Uterus (tissue), 4 donors: ENCODE data around the gene USF2. TPM values are rescaled to one million over a fixed set of nuclear protein-coding genes. Genes with fewer than 3 reads are reported as not detected.

Experiments used
- DNase-seq, 2 donors: peaks; one replicate each; pipeline ENCODE4 v3.0.0-alpha.2; 2019 to 2020
- H3K27ac ChIP-seq, 2 donors: fragments of 200-600 bp; sonication (generic); 1 replicate in 1 of 2; 2 replicates in 1 of 2; pipeline ENCODE4 v1.5.1; 2016 to 2018
- H3K27me3 ChIP-seq, 2 donors: fragments of 200-600 bp; sonication (generic); one replicate each; pipeline ENCODE4 v1.5.1; 2018 to 2019; ENCODE audit warnings: control low read depth in 1 of 2
- H3K36me3 ChIP-seq, 2 donors: fragments of 200-600 bp; sonication (generic); one replicate each; pipeline ENCODE4 v1.5.1; 2019; ENCODE audit warnings: control low read depth in 1 of 2
- H3K4me1 ChIP-seq, 2 donors: fragments of 200-600 bp; sonication (generic); one replicate each; pipeline ENCODE4 v1.5.1; 2018 to 2019; ENCODE audit warnings: control low read depth in 1 of 2
- H3K4me3 ChIP-seq, 2 donors: fragments of 200-600 bp; sonication (generic); 1 replicate in 1 of 2; 2 replicates in 1 of 2; pipeline ENCODE4 v1.5.1; 2018 to 2019; ENCODE audit warnings: mild to moderate bottlenecking in 1 of 2
- H3K9me3 ChIP-seq, 2 donors: fragments of 200-600 bp; sonication (generic); one replicate each; pipeline ENCODE4 v1.5.1; 2019; ENCODE audit warnings: control low read depth in 1 of 2
- POLR2A ChIP-seq, 2 donors: fragments of 450-650 bp; IDR thresholded peaks; one replicate each; pipeline ENCODE4 v1.6.1; 2016; ENCODE audit warnings: antibody characterized with exemption in 2 of 2, mild to moderate bottlenecking in 1 of 2, moderate library complexity in 1 of 2
- intact Hi-C: fragments of 100-400 bp; cut with DNase I; formaldehyde crosslinking; loops from one replicate; pipeline ENCODE4 v1.15.1; 2023; ENCODE audit warnings: low total_unique reads
- total RNA-seq, 4 donors: library from RNA; depleted of rRNA in 3 of 4; stranded (reverse); fragments of >200 nt in 3 of 4; gene quantifications; one replicate each; pipeline versions ENCODE4 v1.1.0 to v1.2.4, GENCODE V29; 2014 to 2023
- TF ChIP-seq, protein P1 (sequence below), 4 experiments: fragments of 200-600 bp in 2 of 4; fragments of 450-650 bp in 2 of 4; sonication (generic) in 2 of 4; IDR thresholded peaks; one replicate each; pipeline ENCODE4 v1.5.1; 2016 to 2019; ENCODE audit warnings: antibody characterized with exemption in 4 of 4, mild to moderate bottlenecking in 2 of 4, moderate library complexity in 1 of 4
- donor health status: DM: yes; HTN: yes; CAD: no.

USF2 gene
- total RNA-seq, 4 donors from 2014 or later: 48.8 to 155 (median 87.5) TPM

DNA sequence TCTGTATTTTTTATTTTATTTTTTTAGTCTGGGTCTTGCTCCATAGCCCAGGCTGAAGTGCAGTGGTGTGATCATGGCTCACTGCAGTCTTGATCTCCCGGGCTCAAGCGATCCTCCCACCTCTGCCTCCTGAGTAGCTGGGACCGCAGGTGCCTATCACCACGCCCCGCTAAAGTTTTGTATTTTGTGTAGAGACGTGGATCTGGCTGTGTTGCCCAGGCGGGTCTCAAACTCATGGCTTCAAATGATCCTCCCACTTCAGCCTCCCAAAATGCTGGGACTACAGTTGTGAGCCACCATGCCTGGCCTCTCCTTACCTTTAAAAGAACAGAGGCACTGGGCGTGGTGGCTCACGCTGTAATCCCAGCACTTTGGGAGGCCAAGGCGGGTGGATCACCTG is 19.0 kb downstream of the USF2 start:
- no peak for DNase-seq
- no peak overlapping the region for H3K4me3 ChIP-seq
- H3K36me3 ChIP-seq: no peaks in the 10 kb centered on the region
- H3K27me3 ChIP-seq: no peaks in the 10 kb centered on the region
- no peaks in the 10 kb centered on the region for H3K4me1 ChIP-seq
- no peaks in the 10 kb centered on the region for H3K9me3 ChIP-seq
- no peak for TF ChIP-seq POLR2A (IDR thresholded peaks at IDR 0.05)
- TF ChIP-seq, protein P1, sequence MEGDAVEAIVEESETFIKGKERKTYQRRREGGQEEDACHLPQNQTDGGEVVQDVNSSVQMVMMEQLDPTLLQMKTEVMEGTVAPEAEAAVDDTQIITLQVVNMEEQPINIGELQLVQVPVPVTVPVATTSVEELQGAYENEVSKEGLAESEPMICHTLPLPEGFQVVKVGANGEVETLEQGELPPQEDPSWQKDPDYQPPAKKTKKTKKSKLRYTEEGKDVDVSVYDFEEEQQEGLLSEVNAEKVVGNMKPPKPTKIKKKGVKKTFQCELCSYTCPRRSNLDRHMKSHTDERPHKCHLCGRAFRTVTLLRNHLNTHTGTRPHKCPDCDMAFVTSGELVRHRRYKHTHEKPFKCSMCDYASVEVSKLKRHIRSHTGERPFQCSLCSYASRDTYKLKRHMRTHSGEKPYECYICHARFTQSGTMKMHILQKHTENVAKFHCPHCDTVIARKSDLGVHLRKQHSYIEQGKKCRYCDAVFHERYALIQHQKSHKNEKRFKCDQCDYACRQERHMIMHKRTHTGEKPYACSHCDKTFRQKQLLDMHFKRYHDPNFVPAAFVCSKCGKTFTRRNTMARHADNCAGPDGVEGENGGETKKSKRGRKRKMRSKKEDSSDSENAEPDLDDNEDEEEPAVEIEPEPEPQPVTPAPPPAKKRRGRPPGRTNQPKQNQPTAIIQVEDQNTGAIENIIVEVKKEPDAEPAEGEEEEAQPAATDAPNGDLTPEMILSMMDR (IDR thresholded peaks at IDR 0.05): no peak
- H3K27ac ChIP-seq: no peak overlapping the region
- intact Hi-C loops: no loop called here

DNA sequence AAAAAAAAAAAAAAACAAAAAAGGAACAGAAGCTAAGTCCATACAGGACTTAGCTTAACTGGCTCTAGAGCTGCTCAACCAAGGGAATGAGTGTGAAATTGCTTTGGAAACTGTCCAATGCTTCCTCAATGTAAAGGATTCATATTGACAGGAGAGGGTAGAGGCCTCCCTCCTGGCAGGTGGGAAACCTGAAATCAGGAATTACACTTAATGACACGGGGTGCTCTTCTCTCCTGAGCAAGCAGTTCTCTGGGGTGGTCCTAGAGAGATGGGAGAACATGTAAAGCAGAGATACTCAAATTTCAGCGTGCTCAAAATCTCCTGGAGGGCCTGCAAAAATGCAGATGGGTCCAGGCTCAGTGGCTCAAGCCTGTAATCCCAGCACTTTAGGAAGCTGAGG is 19.6 kb downstream of the USF2 start:
- Histone ChIP-seq H3K4me3 (no peak overlapping the region), H3K4me1 (no peaks in the 10 kb centered on the region), H3K9me3 (no peaks in the 10 kb centered on the region), H3K27me3 (no peaks in the 10 kb centered on the region), H3K27ac (no peak overlapping the region), H3K36me3 (no peaks in the 10 kb centered on the region)
- DNase-seq: no peak
- no peak for TF ChIP-seq POLR2A (IDR thresholded peaks at IDR 0.05)
- TF ChIP-seq, protein P1 (IDR thresholded peaks at IDR 0.05): no peak
- intact Hi-C loops: no loop called here

DNA sequence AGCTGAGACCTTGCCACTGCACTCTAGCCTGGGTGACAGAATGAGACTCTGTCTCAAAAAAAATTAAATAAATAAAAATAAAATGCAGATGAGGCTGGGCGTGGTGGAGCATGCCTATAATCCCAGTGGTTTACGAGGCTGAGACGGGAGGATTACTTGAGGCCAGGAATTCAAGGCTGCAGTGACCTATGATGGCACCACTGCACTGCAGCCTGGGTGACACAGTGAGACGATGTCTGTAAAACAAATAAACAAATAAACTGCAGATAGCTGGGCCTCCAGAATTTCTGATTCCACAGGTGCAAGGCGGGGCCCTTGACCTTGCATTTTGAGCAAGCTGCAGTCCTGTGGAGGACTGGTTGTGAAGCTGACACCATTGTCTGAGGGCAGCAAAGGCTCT is 20.1 kb downstream of the USF2 start:
- Histone ChIP-seq H3K27ac (no peak overlapping the region), H3K36me3 (no peaks in the 10 kb centered on the region), H3K9me3 (no peaks in the 10 kb centered on the region), H3K4me3 (no peak overlapping the region), H3K4me1 (no peaks in the 10 kb centered on the region), H3K27me3 (no peaks in the 10 kb centered on the region)
- no peak for DNase-seq
- intact Hi-C loops: no loop called here
- TF ChIP-seq, protein P1 (IDR thresholded peaks at IDR 0.05): no peak
- no peak for TF ChIP-seq POLR2A (IDR thresholded peaks at IDR 0.05)

DNA sequence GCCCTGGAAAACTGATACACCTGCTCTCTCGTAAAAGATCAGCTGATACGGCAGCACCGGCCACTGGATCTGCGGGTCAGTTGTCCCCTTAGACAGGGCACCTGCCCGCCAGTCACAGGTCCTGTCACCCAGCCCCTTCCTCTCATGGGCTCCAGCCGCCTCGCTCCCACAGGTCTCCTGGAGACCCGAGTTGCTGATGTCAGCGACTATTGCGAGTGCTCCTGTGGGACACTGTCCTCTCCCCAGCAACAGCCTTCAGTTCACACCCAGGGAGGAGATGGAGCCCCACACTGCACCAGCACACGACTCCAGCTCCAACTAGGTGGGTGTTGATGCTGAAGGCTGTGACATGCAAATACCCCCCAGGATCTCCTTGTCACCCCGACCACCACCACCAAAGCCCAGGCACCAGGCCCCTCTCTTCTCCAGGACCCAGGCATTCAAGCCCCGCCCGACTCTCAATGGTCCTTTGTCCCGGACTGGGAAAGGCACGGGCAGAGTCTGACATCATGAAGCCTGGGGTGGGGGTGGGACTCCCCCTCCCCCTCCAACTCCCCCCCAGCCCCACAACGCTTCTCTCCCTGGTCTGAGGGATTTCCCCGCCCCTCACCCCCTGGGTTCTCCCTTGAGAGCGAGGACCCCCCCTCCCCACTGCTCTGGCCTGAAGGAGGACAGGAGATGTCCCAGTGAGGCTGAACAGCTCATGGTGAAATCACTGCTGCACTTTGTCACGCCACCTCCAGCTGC is 21.8 kb downstream of the USF2 start:
- Histone ChIP-seq H3K9me3 (no peaks in the 10 kb centered on the region), H3K27ac (no peak overlapping the region), H3K36me3 (no peaks in the 10 kb centered on the region), H3K4me1 (no peaks in the 10 kb centered on the region), H3K4me3 (no peak overlapping the region), H3K27me3 (no peaks in the 10 kb centered on the region)
- TF ChIP-seq, protein P1 (IDR thresholded peaks at IDR 0.05): no peak
- TF ChIP-seq POLR2A (IDR thresholded peaks at IDR 0.05): no peak
- no peak for DNase-seq
- intact Hi-C loops: no loop called here

DNA sequence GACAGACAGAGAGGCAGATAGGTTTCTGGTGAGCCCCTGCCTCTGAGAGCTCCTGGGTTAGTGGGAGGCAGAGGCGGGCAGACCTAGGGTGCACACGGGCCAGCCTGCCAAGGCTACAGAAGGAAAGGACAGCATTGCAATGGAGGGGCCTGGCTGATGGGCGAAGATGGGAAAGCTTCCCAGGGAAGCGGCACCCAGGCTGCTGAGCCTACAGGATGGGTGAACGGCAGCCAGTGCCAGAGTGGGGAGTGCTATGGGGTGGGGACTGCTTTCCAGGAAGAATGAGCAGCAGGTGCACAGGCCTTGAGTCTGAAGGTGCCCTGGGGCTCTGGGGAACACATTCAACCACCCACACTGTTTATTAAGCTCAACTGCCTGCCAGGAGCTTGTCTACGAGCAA is 22.5 kb downstream of the USF2 start:
- Histone ChIP-seq H3K27ac (no peak overlapping the region), H3K27me3 (no peaks in the 10 kb centered on the region), H3K4me3 (no peak overlapping the region), H3K4me1 (no peaks in the 10 kb centered on the region), H3K9me3 (no peaks in the 10 kb centered on the region), H3K36me3 (no peaks in the 10 kb centered on the region)
- intact Hi-C loops: no loop called here
- DNase-seq: no peak
- TF ChIP-seq, protein P1 (IDR thresholded peaks at IDR 0.05): no peak
- TF ChIP-seq POLR2A (IDR thresholded peaks at IDR 0.05): no peak
